Gastrocnemius medialis (tissue), 4 donors: Measurements from ENCODE around the gene BICDL1.

ENCODE experiments used
- CTCF ChIP-seq, 5 experiments: fragments of 450-650 bp in 3 of 5; fragments of 200-600 bp in 2 of 5; sonication (generic) in 2 of 5; IDR thresholded peaks in 4 of 5; conservative IDR thresholded peaks in 1 of 5; 1 replicate in 4 of 5; 2 replicates in 1 of 5; pipeline ENCODE4 v1.5.1; 2016 to 2019; ENCODE audit warnings: antibody characterized with exemption in 5 of 5, mild to moderate bottlenecking in 3 of 5, moderate library complexity in 3 of 5
- POLR2A ChIP-seq, 2 donors: fragments of 450-650 bp; IDR thresholded peaks; one replicate each; pipeline ENCODE4 v1.6.1; 2017; ENCODE audit warnings: antibody characterized with exemption in 2 of 2, mild to moderate bottlenecking in 2 of 2, moderate library complexity in 2 of 2

GRCh38 chr12:120077260-120077659, 88.2 kb downstream of the BICDL1 start:
- TF ChIP-seq POLR2A (IDR thresholded peaks at IDR 0.05) (no peak), CTCF (IDR thresholded peaks at IDR 0.05 in 4 of 5, conservative IDR thresholded peaks at IDR 0.05 in 1 of 5) (no peak)
